K562 (cell line): ENCODE data around the gene KRT33A. TPM values are rescaled to one million over a fixed set of nuclear protein-coding genes. Genes with fewer than 3 reads are reported as not detected.

Source experiments
- ATAC-seq: fragments of 200-7000 bp; cut with Tn5 transposase; 3 replicates; pipeline ENCODE4 v1.9.1; 2020; ENCODE audit warnings: moderate library complexity
- BruUV-seq: library from RNA; stranded (reverse); fragments of 400-500 nt; replicated peaks from 2 replicates; lab custom pipeline; 2021; lab: Mats Ljungman, UMichigan
- CTCF ChIA-PET: fragments of 300-600 bp; formaldehyde crosslinking; extraction: SDS; loops from one replicate; lab custom pipeline; 2021; ENCODE audit warnings: low intra/inter-chr PET ratio; lab: Yijun Ruan, JAX
- POLR2A ChIA-PET: fragments of 300-600, 350-650 bp; sonication (Branson Sonifier 250); formaldehyde crosslinking; extraction: SDS; loops from one replicate; lab custom pipeline; 2021; ENCODE audit warnings: antibody characterized with exemption, inconsistent platforms; lab: Yijun Ruan, JAX
- DNase-seq, 4 experiments: peaks; one replicate each; pipeline versions ENCODE4 v3.0.0 to v3.0.0-alpha.2; 2011 to 2018; ENCODE audit warnings: low spot score in 3 of 4, mixed read lengths in 3 of 4; ENCODE audit errors: extremely low read depth in 1 of 4
- FAIRE-seq: peaks from 2 replicates; lab custom pipeline; 2011; peaks lifted over from hg19 to GRCh38; lab: Jason Lieb, UNC
- H2AFZ ChIP-seq: 2 replicates; pipeline ENCODE4 v1.6.0; 2011; ENCODE audit warnings: low read depth, low read length, control low read depth, inconsistent platforms
- H3K27ac ChIP-seq: fragments of 200-600 bp; 3 replicates; pipeline ENCODE4 v1.8.0; 2011; ENCODE audit warnings: low read depth, mild to moderate bottlenecking, control low read depth, inconsistent platforms, low read length, moderate library complexity, mixed read lengths; ENCODE audit errors: extremely low read depth
- H3K27me3 ChIP-seq, 2 experiments: fragments of 300-600 bp in 1 of 2; 2 replicates in 1 of 2; 3 replicates in 1 of 2; pipeline versions ENCODE4 v1.6.0 to v1.8.0; 2011; ENCODE audit warnings: inconsistent platforms in 2 of 2, low read length in 2 of 2, mild to moderate bottlenecking in 1 of 2, mixed read lengths in 1 of 2, moderate library complexity in 1 of 2; ENCODE audit not compliant: control insufficient read depth in 2 of 2, insufficient read depth in 2 of 2
- H3K36me3 ChIP-seq: fragments of 300-600 bp; 3 replicates; pipeline ENCODE4 v1.8.0; 2011; ENCODE audit warnings: mild to moderate bottlenecking, low read length, inconsistent platforms; ENCODE audit not compliant: control insufficient read depth, insufficient read depth
- H3K4me1 ChIP-seq, 2 experiments: fragments of 200-600 bp in 1 of 2; replicated peaks in 1 of 2; 2 replicates in 1 of 2; 3 replicates in 1 of 2; pipeline versions ENCODE4 v1.5.1 to v1.8.0; 2011; ENCODE audit warnings: inconsistent platforms in 2 of 2, low read length in 2 of 2, mild to moderate bottlenecking in 1 of 2, mixed read lengths in 1 of 2, moderate library complexity in 1 of 2; ENCODE audit not compliant: control insufficient read depth in 2 of 2, insufficient read depth in 2 of 2
- H3K4me2 ChIP-seq: 2 replicates; pipeline ENCODE4 v1.6.1; 2011; ENCODE audit warnings: low read length, control low read depth, inconsistent platforms, mixed read lengths; ENCODE audit not compliant: insufficient read depth
- H3K4me3 ChIP-seq: fragments of 200-600 bp; sonication (generic), shearing (Covaris generic); 2 replicates; pipeline ENCODE4 v1.5.1; 2016; ENCODE audit warnings: control low read depth, inconsistent platforms
- H3K79me2 ChIP-seq: fragments of 200-600 bp; 3 replicates; pipeline ENCODE4 v1.8.0; 2011; ENCODE audit warnings: low read length, inconsistent platforms; ENCODE audit not compliant: control insufficient read depth, insufficient read depth
- H3K9ac ChIP-seq, 2 experiments: 2 replicates each; pipeline versions ENCODE4 v1.6.0 to v1.6.1; 2011; ENCODE audit warnings: low read depth in 2 of 2, low read length in 2 of 2, control low read depth in 1 of 2, inconsistent platforms in 1 of 2, mild to moderate bottlenecking in 1 of 2, mixed read lengths in 1 of 2; ENCODE audit not compliant: insufficient read depth in 1 of 2
- H3K9me1 ChIP-seq: one replicate; pipeline ENCODE4 v1.6.0; 2011; ENCODE audit warnings: inconsistent platforms, mild to moderate bottlenecking, low read length, moderate library complexity; ENCODE audit not compliant: control insufficient read depth, insufficient read depth
- H3K9me3 ChIP-seq: replicated peaks from 2 replicates; pipeline ENCODE4 v1.5.1; 2011; ENCODE audit warnings: low read depth, low read length, inconsistent platforms; ENCODE audit not compliant: control insufficient read depth, insufficient read depth
- H4K20me1 ChIP-seq: replicated peaks from 2 replicates; pipeline ENCODE4 v1.6.1; 2011; ENCODE audit warnings: low read length, inconsistent platforms, mixed read lengths; ENCODE audit not compliant: control insufficient read depth, insufficient read depth
- CGGBP1 ChIP-seq: fragments of 250-450 bp; sonication (Bioruptor Pico); IDR thresholded peaks from 2 replicates; pipeline ENCODE4 v1.9.0; 2021; ENCODE audit warnings: mild to moderate bottlenecking
- EHMT2 ChIP-seq: fragments of 450-650 bp; IDR thresholded peaks from 2 replicates; pipeline ENCODE4 v1.6.1; 2018; ENCODE audit warnings: antibody characterized with exemption
- MEF2D ChIP-seq: conservative IDR thresholded peaks from 2 replicates; pipeline ENCODE4 v1.6.1; 2016; ENCODE audit warnings: low read depth, missing genetic modification characterization, missing compliant biosample characterization
- MIER1 ChIP-seq: fragments of 450-650 bp; IDR thresholded peaks from 2 replicates; pipeline ENCODE4 v1.6.1; 2016; ENCODE audit warnings: antibody characterized with exemption, mild to moderate bottlenecking, low read depth
- TBP ChIP-seq: optimal IDR thresholded peaks from 2 replicates; pipeline ENCODE3; 2011; ENCODE audit warnings: low read depth, low read length, improper control_type of control experiment
- XRCC4 ChIP-seq: IDR thresholded peaks from one replicate; pipeline ENCODE4 v1.6.1; 2011; ENCODE audit not compliant: insufficient read depth, insufficient read length; ENCODE audit errors: extremely low read depth
- WGBS: fragments of 100-300 bp; shearing (Covaris generic); methylation state at CpG from one replicate; pipeline ENCODE4 v1.1.6; 2016; ENCODE audit warnings: low coverage, mixed read lengths; ENCODE audit not compliant: insufficient coverage; ENCODE audit errors: missing lambda C conversion rate; 5-methylcytosine and 5-hydroxymethylcytosine counted together
- in situ Hi-C: fragments of 300-500 bp; cut with MboI; formaldehyde crosslinking; loops from 4 replicates; pipeline ENCODE4 v1.15.0; 2018; ENCODE audit warnings: inconsistent platforms, mixed read lengths
- intact Hi-C: fragments of 100-400 bp; cut with micrococcal nuclease; formaldehyde crosslinking; loops from 2 replicates; pipeline ENCODE4 v1.14.2; 2022
- polyA plus RNA-seq, 8 experiments: library from polyadenylated mRNA; depleted of rRNA in 4 of 8; stranded (reverse) in 5 of 8; unstranded in 3 of 8; fragments of >200 nt; fragmentation: Nextera tagmentation in 2 of 8; fragmentation: Illumina TruSeq in 1 of 8; extraction: Ambion mirVana in 2 of 8; extraction: Trizol in 1 of 8; gene quantifications; 2 replicates each; pipeline versions ENCODE4 v1.2.1 to v1.2.3, GENCODE V29; 2011 to 2014; ENCODE audit warnings: inconsistent platforms in 1 of 8, missing spikeins in 1 of 8
- total RNA-seq, 7 experiments: library from RNA; depleted of rRNA in 6 of 7; stranded (reverse); fragments of >200 nt in 6 of 7; fragmentation: Illumina TruSeq in 2 of 7; extraction: Trizol in 2 of 7; gene quantifications; 2 replicates each; pipeline versions ENCODE4 v1.2.1 to v1.2.3, GENCODE V29; 2011 to 2021; ENCODE audit warnings: low replicate concordance in 1 of 7
- TF ChIP-seq, protein P1 (sequence below): IDR thresholded peaks from 2 replicates; pipeline ENCODE4 v1.6.1; 2012; ENCODE audit warnings: low read depth, low read length, improper control_type of control experiment, borderline replicate concordance
- TF ChIP-seq, protein P2 (sequence below), 2 experiments: fragments of 450-650 bp; formaldehyde crosslinking in 1 of 2; IDR thresholded peaks; 2 replicates each; pipeline versions ENCODE4 v1.4.0 to v1.6.1; 2014 to 2020; ENCODE audit warnings: mild to moderate bottlenecking in 2 of 2, borderline replicate concordance in 1 of 2, low read depth in 1 of 2

The KRT33A gene
- total and polyA plus RNA-seq, 9 of the 15 experiments (the other 6 are each of a cell fraction or from before 2014, with no cell fraction given): not detected

- no peak overlapping the region for H3K4me2 ChIP-seq
- under 1% methylated on average over 7 of the region's 7 CpGs for WGBS
- no peaks in the 10 kb centered on the region for H3K4me1 ChIP-seq
- ChIA-PET POLR2A (interaction anchor here (0.6 to 1.0 kb wide), 2 partner anchors 40 to 52 kb away, joined by 3 to 4 read pairs; no protein-coding TSS in a partner anchor), CTCF (no interaction called here)
- no peaks in the 10 kb centered on the region for H3K27me3 ChIP-seq
- in situ Hi-C loops: no loop called here
- no peak overlapping the region for H3K4me3 ChIP-seq
- H3K9me3 ChIP-seq: no peaks in the 10 kb centered on the region
- intact Hi-C loops: no loop called here
- H3K9me1 ChIP-seq: no peaks in the 10 kb centered on the region
- H3K9ac ChIP-seq: no peak overlapping the region
- no peak overlapping the region for H3K27ac ChIP-seq
- no peaks in the 10 kb centered on the region for H3K79me2 ChIP-seq
- no peak for TF ChIP-seq MEF2D
- no peak for TF ChIP-seq TBP
- TF ChIP-seq, protein P1, sequence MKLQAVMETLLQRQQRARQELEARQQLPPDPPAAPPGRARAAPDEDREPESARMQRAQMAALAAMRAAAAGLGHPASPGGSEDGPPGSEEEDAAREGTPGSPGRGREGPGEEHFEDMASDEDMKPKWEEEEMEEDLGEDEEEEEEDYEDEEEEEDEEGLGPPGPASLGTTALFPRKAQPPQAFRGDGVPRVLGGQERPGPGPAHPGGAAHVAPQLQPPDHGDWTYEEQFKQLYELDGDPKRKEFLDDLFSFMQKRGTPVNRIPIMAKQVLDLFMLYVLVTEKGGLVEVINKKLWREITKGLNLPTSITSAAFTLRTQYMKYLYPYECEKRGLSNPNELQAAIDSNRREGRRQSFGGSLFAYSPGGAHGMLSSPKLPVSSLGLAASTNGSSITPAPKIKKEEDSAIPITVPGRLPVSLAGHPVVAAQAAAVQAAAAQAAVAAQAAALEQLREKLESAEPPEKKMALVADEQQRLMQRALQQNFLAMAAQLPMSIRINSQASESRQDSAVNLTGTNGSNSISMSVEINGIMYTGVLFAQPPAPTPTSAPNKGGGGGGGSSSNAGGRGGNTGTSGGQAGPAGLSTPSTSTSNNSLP: no peak
- TF ChIP-seq EHMT2: peak; percentile 85
- peak; percentile 68; the same call in 1 of the 2 replicates for TF ChIP-seq MIER1
- no peak for TF ChIP-seq CGGBP1 (CRISPR knock-in tag)
- TF ChIP-seq, protein P2, sequence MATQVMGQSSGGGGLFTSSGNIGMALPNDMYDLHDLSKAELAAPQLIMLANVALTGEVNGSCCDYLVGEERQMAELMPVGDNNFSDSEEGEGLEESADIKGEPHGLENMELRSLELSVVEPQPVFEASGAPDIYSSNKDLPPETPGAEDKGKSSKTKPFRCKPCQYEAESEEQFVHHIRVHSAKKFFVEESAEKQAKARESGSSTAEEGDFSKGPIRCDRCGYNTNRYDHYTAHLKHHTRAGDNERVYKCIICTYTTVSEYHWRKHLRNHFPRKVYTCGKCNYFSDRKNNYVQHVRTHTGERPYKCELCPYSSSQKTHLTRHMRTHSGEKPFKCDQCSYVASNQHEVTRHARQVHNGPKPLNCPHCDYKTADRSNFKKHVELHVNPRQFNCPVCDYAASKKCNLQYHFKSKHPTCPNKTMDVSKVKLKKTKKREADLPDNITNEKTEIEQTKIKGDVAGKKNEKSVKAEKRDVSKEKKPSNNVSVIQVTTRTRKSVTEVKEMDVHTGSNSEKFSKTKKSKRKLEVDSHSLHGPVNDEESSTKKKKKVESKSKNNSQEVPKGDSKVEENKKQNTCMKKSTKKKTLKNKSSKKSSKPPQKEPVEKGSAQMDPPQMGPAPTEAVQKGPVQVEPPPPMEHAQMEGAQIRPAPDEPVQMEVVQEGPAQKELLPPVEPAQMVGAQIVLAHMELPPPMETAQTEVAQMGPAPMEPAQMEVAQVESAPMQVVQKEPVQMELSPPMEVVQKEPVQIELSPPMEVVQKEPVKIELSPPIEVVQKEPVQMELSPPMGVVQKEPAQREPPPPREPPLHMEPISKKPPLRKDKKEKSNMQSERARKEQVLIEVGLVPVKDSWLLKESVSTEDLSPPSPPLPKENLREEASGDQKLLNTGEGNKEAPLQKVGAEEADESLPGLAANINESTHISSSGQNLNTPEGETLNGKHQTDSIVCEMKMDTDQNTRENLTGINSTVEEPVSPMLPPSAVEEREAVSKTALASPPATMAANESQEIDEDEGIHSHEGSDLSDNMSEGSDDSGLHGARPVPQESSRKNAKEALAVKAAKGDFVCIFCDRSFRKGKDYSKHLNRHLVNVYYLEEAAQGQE (IDR thresholded peaks at IDR 0.05; ENCODE audit: borderline replicate concordance): peak; percentile 93
- TF ChIP-seq, protein P2 (CRISPR knock-in tag; IDR thresholded peaks at IDR 0.05; ENCODE audit: low read depth): 0 out of 2 replicates have a peak, but pooled peaks have one; percentile 28
- no peak for TF ChIP-seq XRCC4
- FAIRE-seq: no peak
- H3K36me3 ChIP-seq: no peaks in the 10 kb centered on the region
- BruUV-seq: no TSS peak
- no peak for DNase-seq
- H2AFZ ChIP-seq: no peak overlapping the region
- no peaks in the 10 kb centered on the region for H4K20me1 ChIP-seq
- no peak for ATAC-seq
Measured at GRCh38 chr17:41352597-41353366, 2.2 kb upstream of the KRT33A start.
